ENCODE results near the gene FMN2.
"Not testable (repeated sequence)": the region's sequence is repeated elsewhere in the genome, so short reads cannot be mapped to it uniquely, and the experiment has no call there.

The FMN2 gene

DNA sequence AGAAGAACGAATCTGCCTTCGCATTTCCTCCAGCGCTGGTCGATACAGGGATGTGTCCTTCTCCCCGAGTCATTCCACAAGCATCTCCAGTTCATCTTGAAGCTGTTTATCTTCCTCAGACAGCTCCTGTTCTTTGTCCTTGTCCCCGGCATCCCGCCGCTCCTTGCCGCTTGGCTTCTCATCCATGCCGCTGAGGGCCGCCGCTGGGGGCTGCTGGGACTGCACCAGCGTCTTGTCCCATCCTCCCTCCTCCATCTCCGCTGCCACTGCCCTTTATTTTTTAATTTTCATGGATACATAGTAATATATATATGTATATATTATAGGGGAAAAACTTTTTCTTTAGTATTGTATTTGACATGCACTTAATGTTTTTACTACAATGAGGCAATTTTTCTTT, 53.4 kb downstream of the FMN2 start:
- DNase-seq, result no peak

DNA sequence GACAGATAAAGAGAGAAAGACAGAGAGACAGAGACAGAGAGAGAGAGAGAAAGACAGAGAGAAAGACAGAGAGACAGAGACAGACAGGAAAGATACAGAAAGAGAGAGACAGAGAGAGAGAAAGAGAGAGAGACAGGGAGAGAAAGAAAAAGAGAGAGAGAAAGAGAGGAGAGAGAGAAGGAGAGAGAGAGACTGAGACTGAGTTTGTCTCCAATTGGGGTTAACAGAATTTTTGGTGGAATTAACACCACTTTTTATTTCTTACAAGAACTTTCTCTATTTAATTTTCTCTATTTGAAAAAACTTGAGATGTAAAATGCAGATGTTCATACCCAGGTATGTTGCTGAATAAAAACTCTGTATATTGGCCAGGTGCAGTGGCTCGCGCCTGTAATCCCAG, 56.6 kb downstream of the FMN2 start:
- no peak for DNase-seq

DNA sequence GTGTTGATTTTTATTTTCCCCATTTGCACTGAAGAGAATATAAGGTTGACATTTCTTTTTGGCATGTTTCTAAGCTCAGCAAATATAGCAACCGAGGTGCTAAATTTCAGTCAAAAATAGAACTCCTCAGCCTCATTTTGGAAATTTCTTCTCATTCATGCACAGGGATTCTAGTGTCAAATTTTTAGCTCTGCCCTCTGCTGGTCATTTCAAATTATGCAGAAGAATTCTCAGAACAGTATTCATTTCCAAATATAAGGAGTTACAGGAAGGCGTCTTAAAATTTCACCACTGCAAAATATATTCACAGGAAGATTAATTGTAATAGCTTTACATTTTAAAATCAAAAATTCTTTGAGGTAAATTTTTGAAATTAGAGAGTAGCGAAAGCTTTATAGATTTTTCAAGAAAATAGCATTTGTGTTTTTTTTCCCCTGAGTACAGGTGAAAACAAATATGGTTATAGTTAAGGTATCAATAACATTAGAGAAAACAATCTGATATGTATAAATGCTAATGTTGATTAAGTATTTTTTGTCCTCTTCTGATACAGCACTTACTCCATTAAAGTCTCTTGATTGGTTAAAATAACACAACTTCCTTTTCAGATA, 57.9 kb downstream of the FMN2 start:
- DNase-seq, result no peak

DNA sequence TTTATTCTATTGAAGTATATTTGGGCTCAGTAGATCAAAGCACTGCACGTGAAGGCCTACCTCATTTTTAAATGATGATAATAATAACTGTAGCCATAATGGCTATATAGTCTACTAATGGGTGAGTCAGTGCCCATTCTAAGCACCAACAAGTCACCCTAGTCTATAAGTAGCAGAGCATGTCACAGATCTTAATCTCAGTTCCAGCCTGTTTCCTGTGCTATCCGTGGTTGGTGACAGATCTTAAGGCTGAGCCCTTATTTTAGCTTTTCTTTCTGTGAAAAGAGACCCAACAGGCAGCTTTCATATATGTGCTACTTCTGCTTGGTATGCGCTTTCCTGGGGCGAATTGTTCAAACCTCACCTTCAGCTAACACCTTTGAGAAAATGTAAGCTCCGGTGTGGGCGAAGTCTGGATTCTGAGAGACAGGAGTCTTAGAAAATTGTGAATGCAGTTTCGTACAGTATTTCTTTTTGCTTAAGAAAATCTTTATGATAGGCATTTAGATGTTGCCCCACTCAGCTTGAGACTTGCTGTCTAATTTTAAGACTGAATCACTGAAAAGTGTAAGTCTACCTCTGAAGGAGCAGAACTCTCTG, 59.6 kb downstream of the FMN2 start:
- no peak for DNase-seq

DNA sequence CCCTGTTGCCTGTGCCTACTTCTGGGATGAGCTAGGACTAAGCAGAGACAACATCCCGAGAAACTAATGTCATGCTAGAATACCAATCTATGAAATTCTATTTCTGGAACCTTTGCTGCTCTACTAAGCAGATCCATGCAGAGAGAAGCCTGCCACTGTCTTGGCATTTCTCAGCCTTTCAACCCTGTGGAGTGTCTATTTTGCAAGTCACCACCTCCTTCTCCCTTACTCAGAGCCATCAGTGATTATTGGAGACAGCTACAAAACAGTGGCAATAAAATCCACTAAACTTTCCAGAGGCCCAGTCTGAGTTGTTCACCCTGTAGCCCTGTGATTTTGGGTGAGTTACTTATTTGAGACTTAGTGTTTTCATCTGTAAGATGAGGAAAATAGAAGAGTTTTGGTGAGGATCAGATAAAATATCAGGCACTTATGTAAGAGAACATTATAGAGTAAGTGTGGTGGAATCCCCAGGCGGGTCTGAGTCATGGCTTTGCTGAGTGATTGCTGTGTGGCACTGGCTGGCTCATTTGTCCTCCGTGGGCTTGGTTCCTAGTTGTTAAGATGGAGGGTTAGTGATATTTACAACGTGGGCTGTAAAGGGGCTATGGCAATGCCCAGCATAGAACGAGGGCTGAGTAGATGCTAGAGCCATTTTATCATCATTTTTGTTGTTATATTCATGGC, 61.1 kb downstream of the FMN2 start:
- no peak for DNase-seq

DNA sequence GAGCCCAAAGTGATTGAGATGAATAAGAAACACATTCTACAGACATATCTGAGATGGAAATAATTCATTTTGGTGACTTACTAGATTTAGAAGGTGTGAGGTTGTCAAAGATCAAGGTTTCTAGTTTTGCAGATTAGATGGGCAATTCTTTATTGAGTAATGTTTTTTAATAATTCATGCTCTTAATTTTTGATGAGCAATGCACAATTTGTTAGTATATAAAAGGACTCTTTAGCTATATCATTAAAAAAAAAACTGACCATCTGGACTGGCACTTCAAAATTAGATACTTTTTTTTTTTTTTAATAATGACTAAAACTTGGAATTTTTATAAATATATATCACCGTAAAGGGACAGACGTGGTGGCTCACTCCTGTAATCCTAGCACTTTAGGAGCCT, 63.9 kb downstream of the FMN2 start:
- DNase-seq, result no peak

DNA sequence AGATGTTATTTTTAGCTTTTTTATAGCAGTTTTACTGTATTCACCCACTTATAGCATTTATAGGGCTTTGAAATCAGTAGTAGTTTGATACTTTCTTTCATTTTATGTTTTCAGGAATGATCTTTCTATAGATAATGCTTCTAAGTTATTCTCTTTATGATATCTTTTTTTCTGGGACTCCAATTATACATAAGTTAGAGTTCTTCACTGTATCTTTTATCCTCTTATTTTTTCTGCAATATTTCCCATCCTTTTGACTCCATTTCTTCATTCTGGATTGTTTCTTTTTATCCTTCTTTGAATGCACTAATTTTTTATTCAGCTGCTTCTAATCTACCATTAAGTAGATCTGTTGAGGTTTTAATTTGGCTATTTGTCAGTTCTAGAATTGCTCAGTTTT, 73.1 kb downstream of the FMN2 start:
- DNase-seq, result no peak

DNA sequence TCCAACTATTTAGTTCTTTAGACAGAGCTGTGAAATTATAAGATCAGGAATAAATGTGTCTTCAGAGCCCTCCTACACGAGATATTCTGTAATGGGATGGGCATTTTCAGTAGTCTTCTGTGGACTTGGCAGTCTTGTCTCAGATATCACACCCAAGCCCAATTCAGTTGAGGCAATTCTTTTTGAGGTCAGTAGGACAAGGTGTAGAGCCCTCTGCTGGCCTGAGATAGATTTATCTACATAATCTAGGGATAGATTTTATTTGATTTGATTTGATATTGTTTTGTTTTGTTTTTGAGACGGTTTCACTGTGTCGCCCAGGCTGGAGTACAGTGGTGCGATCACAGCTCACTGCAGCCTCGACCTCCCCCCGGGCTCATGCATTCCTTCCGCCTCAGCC, 77.5 kb downstream of the FMN2 start:
- no peak for DNase-seq

DNA sequence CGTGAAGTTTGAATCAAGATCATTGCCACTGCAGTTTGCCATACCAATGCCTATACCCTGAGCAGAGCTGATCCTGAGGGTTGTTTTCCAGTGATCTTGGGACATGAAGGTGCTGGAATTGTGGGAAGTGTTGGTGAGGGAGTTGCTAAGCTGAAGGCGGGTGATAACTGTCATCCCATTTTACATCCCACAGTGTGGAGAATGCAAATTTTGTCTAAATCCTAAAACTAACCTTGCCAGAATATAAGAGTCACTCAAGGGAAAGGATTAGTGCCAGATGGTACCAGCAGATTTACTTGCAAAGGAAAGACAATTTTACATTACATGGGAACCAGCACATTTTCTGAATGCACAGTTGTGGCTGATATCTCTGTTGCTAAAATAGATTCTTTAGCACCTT, 78.6 kb downstream of the FMN2 start:
- DNase-seq, result no peak

DNA sequence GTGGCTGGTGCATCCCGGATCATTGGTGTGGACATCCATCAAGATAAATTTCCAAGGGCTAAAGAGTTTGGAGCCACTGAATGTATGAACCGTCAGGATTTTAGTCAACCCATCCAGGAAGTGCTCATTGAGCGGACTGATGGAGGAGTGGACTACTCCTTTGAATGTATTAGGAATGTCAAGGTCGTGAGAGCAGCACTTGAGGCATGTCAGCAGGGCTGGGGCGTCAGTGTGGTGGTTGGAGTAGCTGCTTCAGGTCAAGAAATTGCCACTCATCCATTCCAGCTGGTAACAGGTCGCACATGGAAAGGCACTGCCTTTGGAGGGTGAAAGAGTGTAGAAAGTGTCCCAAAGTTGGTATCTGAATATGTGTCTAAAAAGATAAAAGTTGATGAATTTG, 79.1 kb downstream of the FMN2 start:
- DNase-seq, result no peak

DNA sequence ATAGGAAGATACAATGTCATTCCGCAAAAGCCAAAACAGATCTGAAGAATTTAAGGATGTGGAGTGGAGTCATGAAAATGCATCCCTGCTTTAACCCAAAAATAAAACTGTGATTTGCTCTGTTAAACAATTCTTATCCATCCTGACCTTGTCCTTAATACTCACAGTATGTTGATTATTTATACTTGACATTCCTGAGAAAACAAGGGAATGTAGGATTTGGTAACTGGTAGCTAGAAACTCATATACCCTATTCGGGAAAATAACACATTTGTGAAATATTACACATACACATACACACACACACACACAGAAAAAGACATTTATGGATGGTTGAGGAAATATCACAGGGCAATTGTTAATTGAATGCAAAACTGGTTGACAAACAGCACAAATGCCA, 80.2 kb downstream of the FMN2 start:
- no peak for DNase-seq

DNA sequence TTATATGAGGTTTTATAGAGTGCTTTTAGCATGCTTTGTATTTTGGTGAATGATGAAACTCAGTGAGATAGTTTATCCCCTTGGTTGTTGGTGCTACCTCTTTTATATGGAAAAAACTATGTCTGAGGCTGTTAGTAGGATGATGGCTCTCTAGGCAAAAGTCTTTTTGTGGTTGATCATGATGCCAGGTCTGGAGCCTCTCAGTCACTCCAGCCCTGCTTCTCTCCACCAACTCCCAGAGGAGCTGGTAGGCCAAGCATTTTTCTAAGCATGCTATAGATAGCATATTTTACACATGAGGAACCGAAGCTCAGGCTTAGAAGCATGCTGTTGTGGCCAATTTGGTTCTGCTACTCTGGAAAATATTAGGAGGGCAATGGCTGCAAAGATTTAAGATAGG, 82.2 kb downstream of the FMN2 start:
- no peak for DNase-seq

DNA sequence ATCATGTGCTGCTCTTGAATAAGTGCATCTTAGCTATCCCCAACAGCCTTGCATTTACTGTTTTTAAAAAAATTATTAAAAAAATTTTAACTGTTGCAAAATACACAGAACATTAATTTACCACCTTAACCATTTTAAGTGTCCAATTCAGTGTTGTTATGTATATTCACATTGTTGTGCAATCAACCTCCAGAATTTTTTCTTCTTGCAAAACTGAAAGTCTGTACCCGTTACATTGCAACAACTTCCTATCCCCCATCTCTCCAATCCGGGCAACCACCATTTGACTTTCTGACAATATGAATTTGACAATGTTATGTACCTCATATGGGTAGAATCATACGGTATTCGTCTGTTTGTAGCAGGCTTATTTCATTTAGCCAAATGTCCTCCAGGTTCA, 83.1 kb downstream of the FMN2 start:
- DNase-seq, result no peak

DNA sequence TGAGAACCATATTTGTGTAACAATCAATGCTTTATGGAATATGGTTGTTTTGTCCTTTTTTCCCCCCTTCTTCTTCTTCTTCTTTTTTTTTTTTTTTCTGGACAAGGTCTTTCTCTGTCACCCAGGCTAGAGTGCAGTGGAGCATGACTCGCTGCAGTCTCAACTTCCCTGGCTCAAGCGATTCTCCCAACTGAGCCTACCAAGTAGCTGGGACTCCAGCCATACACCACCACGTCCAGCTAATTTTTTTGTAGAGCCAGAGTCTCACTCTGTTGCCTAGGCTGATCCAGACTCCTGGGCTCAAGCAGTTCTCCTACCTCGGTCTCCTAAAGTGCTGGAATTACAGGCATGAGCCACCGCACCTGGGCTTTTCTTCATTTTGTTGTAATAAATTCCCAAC, 86.7 kb downstream of the FMN2 start:
- DNase-seq, result no peak

DNA sequence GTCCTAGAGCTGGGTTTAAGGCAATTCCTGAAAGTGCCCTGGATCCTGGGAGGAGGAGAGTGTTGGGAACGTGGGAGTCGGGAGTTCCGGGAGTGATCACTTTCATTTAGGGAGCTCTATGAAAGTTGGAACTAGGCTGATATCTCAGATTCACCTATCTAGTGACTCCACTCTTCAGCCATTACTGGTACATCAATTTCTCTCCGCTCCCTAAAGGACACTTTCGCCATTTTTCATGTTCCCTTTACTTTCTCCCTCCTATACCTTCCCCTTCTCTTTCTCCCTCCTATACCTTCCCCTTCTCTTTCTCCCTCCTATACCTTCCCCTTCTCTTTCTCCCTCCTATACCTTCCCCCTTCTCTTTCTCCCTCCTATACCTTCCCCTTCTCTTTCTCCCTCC, 93.0 kb downstream of the FMN2 start:
- not testable (repeated sequence) for DNase-seq

DNA sequence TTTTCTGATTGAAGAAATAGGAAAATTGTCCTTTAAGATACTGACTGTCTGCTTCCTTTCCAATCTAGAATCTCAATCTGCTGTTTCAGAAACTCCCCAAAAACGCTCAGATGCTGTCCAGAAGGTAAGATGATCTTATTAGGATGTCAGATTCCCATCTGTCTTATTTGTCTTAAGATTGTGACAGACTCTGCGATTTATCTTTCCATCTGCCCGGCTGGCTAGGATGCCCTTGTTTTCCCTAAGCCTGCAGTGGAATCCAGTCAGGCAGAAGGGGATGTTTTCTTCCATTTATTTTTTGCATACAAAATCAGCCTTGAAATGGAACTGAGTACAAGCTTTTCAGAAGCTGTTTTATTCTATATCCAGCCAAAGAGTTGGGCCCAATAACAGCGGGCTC, 96.5 kb downstream of the FMN2 start:
- no peak for DNase-seq

DNA sequence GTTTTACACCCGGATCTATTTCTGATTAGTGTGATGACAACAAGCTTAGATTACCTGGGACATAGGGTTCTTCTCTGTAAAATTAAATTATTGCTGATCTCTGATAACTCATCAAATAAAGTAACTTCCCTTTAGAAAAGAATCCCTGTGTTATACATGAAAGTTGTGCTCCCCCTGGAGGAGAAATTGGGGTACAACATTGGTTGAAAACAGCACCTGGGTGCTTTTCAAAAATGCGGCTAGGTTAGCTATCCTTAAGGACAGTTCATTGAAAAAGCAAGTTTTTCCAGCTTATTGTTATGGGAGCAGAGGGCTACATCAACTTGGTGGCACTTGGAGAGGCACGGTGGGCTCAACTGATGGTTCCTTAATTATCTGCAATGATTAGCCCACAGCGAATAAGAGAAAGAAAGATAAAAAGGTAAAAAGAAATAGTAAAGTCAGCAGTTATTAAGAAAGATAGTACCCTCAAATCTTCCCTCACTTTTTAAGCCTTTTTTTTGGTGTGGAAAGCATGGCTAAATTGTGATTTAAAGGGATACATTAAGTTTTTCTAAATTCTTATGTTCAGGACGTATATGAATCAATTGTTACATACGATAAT, 97.8 kb downstream of the FMN2 start:
- DNase-seq, result no peak

DNA sequence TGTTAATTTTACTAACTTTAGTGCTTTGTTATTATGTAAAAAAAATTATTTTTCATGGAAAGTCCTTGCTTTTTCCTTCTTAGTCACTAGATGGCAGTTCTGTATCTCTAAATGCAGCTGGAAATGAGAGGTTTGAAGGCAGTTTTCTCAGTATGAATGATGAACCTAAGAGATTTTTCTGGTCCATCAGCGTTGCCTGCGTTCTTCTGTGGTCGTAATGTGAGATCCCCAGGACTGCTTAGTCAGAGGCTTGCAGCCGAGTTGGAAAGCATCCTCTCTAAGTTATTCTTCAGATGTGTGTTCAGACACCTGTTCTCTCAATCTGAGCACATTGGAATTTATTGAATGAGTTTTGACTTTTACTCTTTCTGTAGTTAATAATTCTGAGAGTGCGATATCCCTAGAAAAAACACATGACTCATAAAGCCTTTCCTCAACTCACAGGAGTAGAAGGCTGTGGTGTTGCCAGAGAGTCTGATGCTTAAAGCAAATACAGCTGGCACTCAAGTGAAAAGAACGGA, 99.3 kb downstream of the FMN2 start:
- DNase-seq, result no peak

DNA sequence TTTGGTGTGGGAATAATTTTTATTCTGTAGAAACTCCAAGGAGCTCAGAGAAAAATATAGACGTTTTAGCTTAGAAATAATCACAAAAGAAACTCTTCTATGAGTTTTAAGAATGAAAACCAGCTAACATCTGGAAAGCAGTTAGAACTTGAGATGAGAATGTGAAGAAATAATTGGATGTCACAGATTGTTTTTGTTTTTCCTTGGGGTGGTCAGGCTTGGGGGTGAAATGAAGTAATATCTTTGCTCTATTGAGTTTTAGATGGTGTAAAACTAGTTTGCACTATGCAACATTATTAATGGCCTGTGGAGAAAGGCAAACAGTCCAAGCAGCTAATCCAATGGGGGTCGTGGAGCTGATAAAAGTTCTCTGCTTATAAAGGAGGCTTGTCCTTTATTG, 101.2 kb downstream of the FMN2 start:
- no peak for DNase-seq

DNA sequence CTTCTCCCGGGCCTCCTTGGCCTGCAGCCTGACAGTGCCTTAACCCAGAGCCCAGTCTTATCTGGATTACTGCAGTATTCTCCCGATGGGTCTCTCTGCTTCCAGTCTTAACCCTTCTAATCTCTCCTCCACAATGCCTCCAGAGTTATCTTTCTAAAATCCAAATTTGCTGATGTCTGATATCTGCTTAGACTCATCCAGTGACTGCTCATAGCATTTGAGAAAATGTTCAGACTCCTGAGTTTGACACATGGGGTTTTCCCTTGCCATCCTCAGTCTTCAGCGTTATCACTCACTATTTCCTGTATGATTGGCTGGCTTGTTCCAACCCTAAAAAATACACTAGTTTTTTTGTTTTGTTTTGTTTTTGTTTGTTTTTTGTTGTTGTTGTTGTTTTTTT, 102.0 kb downstream of the FMN2 start:
- no peak for DNase-seq

DNA sequence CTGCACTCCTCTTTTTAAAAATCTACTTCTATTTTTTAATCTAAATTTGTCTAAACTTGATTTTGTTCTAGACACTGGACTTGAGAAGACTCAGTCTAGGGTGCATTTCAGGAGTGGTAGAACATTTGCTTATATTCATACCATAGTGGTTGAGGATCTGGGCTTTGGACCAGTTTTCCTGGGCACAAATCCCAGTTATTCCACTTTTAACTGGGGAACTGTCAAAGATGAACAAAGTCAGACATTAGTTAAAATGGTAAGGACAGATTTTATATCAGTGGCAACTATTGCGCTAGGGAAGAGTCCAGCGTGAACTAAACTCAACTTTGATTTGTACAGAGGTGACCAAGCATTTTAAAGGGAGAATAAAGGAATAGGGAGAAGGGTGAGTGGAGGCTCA, 102.4 kb downstream of the FMN2 start:
- no peak for DNase-seq

DNA sequence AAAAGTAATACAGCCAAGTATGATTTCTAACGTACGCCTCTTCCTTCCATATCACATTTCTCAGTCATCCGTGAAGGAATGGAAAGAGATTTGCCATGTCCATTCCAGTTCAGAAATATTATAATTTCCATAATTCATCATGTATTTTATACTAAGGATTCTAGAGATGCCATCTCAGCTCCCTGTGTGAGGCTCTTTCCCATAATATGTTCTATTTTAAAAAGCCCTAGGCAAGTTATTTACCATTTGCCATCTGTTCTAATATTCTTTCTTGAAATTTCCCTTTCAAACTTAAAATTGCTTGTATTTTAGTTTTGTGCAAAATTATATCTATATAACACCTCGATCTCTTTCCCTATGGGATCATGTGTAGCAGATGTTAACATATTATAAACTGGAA, 106.7 kb downstream of the FMN2 start:
- no peak for DNase-seq

DNA sequence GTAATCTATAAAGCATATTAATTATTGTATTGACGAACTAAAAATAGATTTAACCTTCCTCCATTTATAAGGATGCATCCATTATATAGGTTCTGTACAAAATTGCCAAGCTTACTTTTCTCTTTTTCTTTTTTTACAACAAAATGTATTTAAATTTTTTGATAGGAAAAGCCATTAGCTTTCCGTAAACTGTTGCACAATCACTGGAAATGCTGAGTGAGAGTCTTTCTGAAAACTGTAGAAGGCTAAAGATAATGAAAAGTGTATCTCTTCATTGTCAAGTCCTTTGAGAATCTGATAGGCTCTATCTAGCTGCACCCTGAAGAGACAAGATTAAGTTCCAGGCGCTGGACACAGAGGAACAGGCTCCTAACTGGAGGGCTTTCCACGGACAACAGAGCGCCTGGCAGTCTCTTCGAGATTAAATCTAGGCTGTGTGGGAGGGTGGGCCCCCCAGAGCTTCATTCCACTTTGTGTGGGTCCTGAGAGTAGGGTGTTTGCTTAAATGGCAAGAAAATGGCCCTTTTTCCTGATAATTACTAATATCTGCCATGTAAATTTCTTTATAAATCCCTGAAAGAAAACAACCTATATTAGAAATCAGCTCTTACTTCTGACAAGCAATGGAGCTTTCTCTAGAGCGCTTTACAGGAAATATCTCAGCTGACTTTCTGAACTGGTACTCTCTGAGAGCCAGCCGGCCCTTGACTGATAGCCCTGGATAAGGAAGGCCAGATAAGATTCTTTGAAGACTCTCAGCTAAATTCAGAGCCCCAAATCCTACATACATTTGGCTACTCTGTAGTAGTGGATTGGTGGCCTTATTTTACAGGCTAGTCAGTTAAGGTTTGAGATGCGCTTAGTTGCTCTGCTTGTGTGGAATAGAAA, 108.3 kb downstream of the FMN2 start:
- DNase-seq, result no peak
